B cell (primary cell): Measurements from ENCODE around the gene SELENBP1. TPM values are rescaled to one million over a fixed set of nuclear protein-coding genes. Genes with fewer than 3 reads are reported as not detected.
A peak's percentile ranks its signal among the peaks of the same experiment; 100 is the strongest.

Source experiments
- ATAC-seq: fragments of 200-7000 bp; cut with Tn5 transposase; one replicate; pipeline ENCODE4 v1.10.0; 2021; ENCODE audit warnings: low read depth, mild to moderate bottlenecking, moderate number of reproducible peaks, moderate library complexity
- CTCF ChIA-PET: fragments of 350-600 bp; sonication (Branson Sonifier 250); formaldehyde crosslinking; loops from one replicate; lab custom pipeline; 2021; ENCODE audit warnings: antibody characterized with exemption, inconsistent platforms; lab: Charles Lee
- POLR2A ChIA-PET: fragments of 350-600 bp; sonication (Branson Sonifier 250); formaldehyde crosslinking; loops from one replicate; lab custom pipeline; 2021; ENCODE audit warnings: antibody characterized with exemption; lab: Charles Lee
- DNase-seq: peaks from one replicate; pipeline ENCODE4 v3.0.0; 2013
- H2AFZ ChIP-seq: 2 replicates; pipeline ENCODE4 v1.6.1; 2012; ENCODE audit warnings: mild to moderate bottlenecking, low read depth, low read length; ENCODE audit not compliant: insufficient read depth, poor library complexity, severe bottlenecking
- H3K27ac ChIP-seq, 2 donors: 1 replicate in 1 of 2; 2 replicates in 1 of 2; pipeline ENCODE4 v1.5.1; 2012 to 2013; ENCODE audit warnings: low read length in 2 of 2, mild to moderate bottlenecking in 2 of 2, moderate library complexity in 1 of 2
- H3K27me3 ChIP-seq, 4 experiments: fragments of 200-600 bp in 1 of 4; sonication (generic) in 1 of 4; replicated peaks in 1 of 4; 1 replicate in 2 of 4; 2 replicates in 2 of 4; pipeline versions ENCODE4 v1.6.1 to v1.7.0; 2013 to 2016; ENCODE audit warnings: low read length in 3 of 4, mild to moderate bottlenecking in 2 of 4, mixed read lengths in 1 of 4, moderate library complexity in 1 of 4; ENCODE audit not compliant: insufficient read depth in 4 of 4, control insufficient read depth in 3 of 4; ENCODE audit errors: control extremely low read depth in 1 of 4
- H3K36me3 ChIP-seq, 2 experiments: replicated peaks in 1 of 2; 1 replicate in 1 of 2; 2 replicates in 1 of 2; pipeline versions ENCODE4 v1.6.1 to v1.7.1; 2013; ENCODE audit warnings: low read length in 1 of 2; ENCODE audit not compliant: insufficient read depth in 2 of 2, control insufficient read depth in 1 of 2; ENCODE audit errors: control extremely low read depth in 1 of 2, extremely low read depth in 1 of 2
- H3K4me1 ChIP-seq, 2 donors: fragments of 200-600 bp in 1 of 2; sonication (generic) in 1 of 2; 1 replicate in 1 of 2; 2 replicates in 1 of 2; pipeline versions ENCODE4 v1.5.1 to v1.6.1; 2013 to 2017; ENCODE audit warnings: low read length in 2 of 2; ENCODE audit not compliant: control insufficient read depth in 2 of 2, insufficient read depth in 2 of 2
- H3K4me2 ChIP-seq: replicated peaks from 2 replicates; pipeline ENCODE3; 2012; ENCODE audit warnings: mild to moderate bottlenecking, low read depth, low read length; ENCODE audit not compliant: poor library complexity, severe bottlenecking
- H3K4me3 ChIP-seq, 5 experiments: fragments of 200-600 bp in 1 of 5; sonication (generic) in 1 of 5; 1 replicate in 3 of 5; 2 replicates in 2 of 5; pipeline versions ENCODE4 v1.5.1 to v1.7.0; 2011 to 2016; ENCODE audit warnings: low read length in 4 of 5, mild to moderate bottlenecking in 4 of 5, low read depth in 2 of 5, control low read depth in 1 of 5, moderate library complexity in 1 of 5; ENCODE audit not compliant: insufficient read depth in 1 of 5; ENCODE audit errors: control extremely low read depth in 1 of 5, extremely low read depth in 1 of 5
- H3K79me2 ChIP-seq: fragments of 200-600 bp; sonication (generic); one replicate; pipeline ENCODE4 v1.6.0; 2016; ENCODE audit warnings: low read length; ENCODE audit not compliant: control insufficient read depth, insufficient read depth
- H3K9ac ChIP-seq: fragments of 200-600 bp; sonication (generic); 2 replicates; pipeline ENCODE4 v1.6.1; 2017; ENCODE audit warnings: mild to moderate bottlenecking, low read length, moderate library complexity
- H3K9me3 ChIP-seq, 3 donors: one replicate each; pipeline versions ENCODE4 v1.6.1 to v1.7.1; 2013; ENCODE audit warnings: low read length in 2 of 3; ENCODE audit not compliant: control insufficient read depth in 2 of 3, insufficient read depth in 1 of 3; ENCODE audit errors: control extremely low read depth in 1 of 3
- H4K20me1 ChIP-seq: 2 replicates; pipeline ENCODE4 v1.6.0; 2012; ENCODE audit warnings: mild to moderate bottlenecking, low read length; ENCODE audit not compliant: insufficient read depth, control insufficient read depth, poor library complexity, severe bottlenecking
- H3K27ac Mint-ChIP-seq: one replicate; pipeline ENCODE4 v1.8.0; 2021; ENCODE audit warnings: mixed read lengths
- H3K27me3 Mint-ChIP-seq: one replicate; pipeline ENCODE4 v1.8.0; 2021; ENCODE audit warnings: mixed read lengths
- H3K4me1 Mint-ChIP-seq: one replicate; pipeline ENCODE4 v1.8.0; 2021; ENCODE audit warnings: mixed read lengths
- H3K4me3 Mint-ChIP-seq: one replicate; pipeline ENCODE4 v1.8.0; 2021; ENCODE audit warnings: mixed read lengths
- H3K9me3 Mint-ChIP-seq: one replicate; pipeline ENCODE4 v1.8.0; 2022; ENCODE audit warnings: mixed read lengths; ENCODE audit not compliant: insufficient read depth
- CTCF ChIP-seq: fragments of 200-600 bp; IDR thresholded peaks from one replicate; pipeline ENCODE4 v1.8.0; 2022; ENCODE audit warnings: antibody characterized with exemption, mild to moderate bottlenecking
- EZH2 ChIP-seq: IDR thresholded peaks from 2 replicates; pipeline ENCODE4 v1.6.1; 2012; ENCODE audit warnings: borderline replicate concordance, low read depth, mild to moderate bottlenecking, moderate library complexity, low read length; ENCODE audit not compliant: insufficient read depth, poor library complexity, severe bottlenecking
- WGBS: methylation state at CpG from one replicate; pipeline ENCODE4 v1.1.5; 2013; ENCODE audit warnings: missing lambda C conversion rate; ENCODE audit not compliant: insufficient coverage; 5-methylcytosine and 5-hydroxymethylcytosine counted together
- intact Hi-C: fragments of 100-400 bp; cut with micrococcal nuclease; formaldehyde crosslinking; loops from one replicate; pipeline ENCODE4 v1.10.0; 2022
- polyA plus RNA-seq: library from polyadenylated mRNA; depleted of rRNA; stranded (reverse); fragments of >200 nt; gene quantifications from 2 replicates; pipeline ENCODE4 v1.2.3, GENCODE V29; 2012
- total RNA-seq, 2 donors: library from RNA; stranded (reverse); fragments of 120-200 nt in 1 of 2; gene quantifications; 1 replicate in 1 of 2; 2 replicates in 1 of 2; pipeline versions ENCODE4 v1.2.3 to v1.2.4, GENCODE V29; 2013 to 2022

The SELENBP1 gene
- total and polyA plus RNA-seq, 2 donors (not counting 1 experiment from before 2014, with no cell fraction given) = 0.37 TPM; not detected in 1

- ChIA-PET POLR2A (interaction anchor here (0.6 to 1.8 kb wide), 5 partner anchors 17 to 65 kb away, joined by 4 to 11 read pairs (median 5); partner anchors contain the start of genes PI4KB, PSMB4 and ZNF687), CTCF (interaction anchor here (1.2 kb wide), 2 partner anchors 10 to 45 kb away, joined by 3 to 4 read pairs; no protein-coding TSS in a partner anchor)
- H3K27me3 ChIP-seq = no peaks in the 10 kb centered on the region
- peak overlapping the region; percentile 55 for H2AFZ ChIP-seq
- H3K27ac ChIP-seq = peak overlapping the region; percentile 98 to 99
- peak overlapping the region; percentile 81 to 95 (median 82) for H3K4me3 ChIP-seq
- 52% methylated on average over 5 of the region's 7 CpGs for WGBS
- Mint-ChIP-seq H3K4me1 (peaks cover 51% of the 10 kb centered on the region), H3K27ac (peak overlapping the region; percentile 97), H3K27me3 (no peaks in the 10 kb centered on the region), H3K4me3 (peak overlapping the region; percentile 92), H3K9me3 (no peaks in the 10 kb centered on the region)
- no peak for TF ChIP-seq EZH2
- H3K9ac ChIP-seq = peak overlapping the region; percentile 95
- peaks cover 0 to 10% (median 4%) of the 10 kb centered on the region in 3 donors for H3K9me3 ChIP-seq
- ATAC-seq (no peak), DNase-seq (peak; percentile 38)
- peaks cover 3 to 44% of the 10 kb centered on the region in 2 experiments for H3K36me3 ChIP-seq
- H3K79me2 ChIP-seq = peaks cover 45% of the 10 kb centered on the region
- peaks cover 34 to 44% of the 10 kb centered on the region in 2 donors for H3K4me1 ChIP-seq
- peak overlapping the region; percentile 81 for H3K4me2 ChIP-seq
- intact Hi-C loops = loop anchor here (2.0 to 10.0 kb wide), 4 partner anchors 147 to 266 kb away; partner anchors contain the start of genes LYSMD1, PIP5K1A, SCNM1 and SNX27
- H4K20me1 ChIP-seq = no peaks in the 10 kb centered on the region
These were observed 26.3 kb downstream of the SELENBP1 start for GRCh38 chr1:151346082-151346768.

GRCh38 chr1:151344291-151344690, 28.2 kb downstream of the SELENBP1 start:
- Mint-ChIP-seq H3K4me1 (peaks cover 60% of the 10 kb centered on the region), H3K27ac (peak overlapping the region; percentile 83), H3K4me3 (peak overlapping the region; percentile 31), H3K27me3 (no peaks in the 10 kb centered on the region), H3K9me3 (no peaks in the 10 kb centered on the region)
- no peaks in the 10 kb centered on the region for H3K27me3 ChIP-seq
- no peak for DNase-seq
- 87% methylated on average over 3 of the region's 6 CpGs for WGBS
- POLR2A ChIA-PET = interaction anchor here (0.5 to 1.6 kb wide), 3 partner anchors 18 to 49 kb away, joined by 3 to 6 read pairs (median 5); partner anchors contain the start of gene PI4KB
- no peaks in the 10 kb centered on the region for H4K20me1 ChIP-seq
- no peak for ATAC-seq
- intact Hi-C loops = loop anchor here (10.0 kb wide), 1 partner anchor 179 kb away; the partner anchor contains the start of genes LYSMD1 and SCNM1
- no peak for TF ChIP-seq CTCF
- no peak for TF ChIP-seq EZH2
- H3K9ac ChIP-seq = no peak overlapping the region
- no peak overlapping the region for H3K4me2 ChIP-seq
- H3K4me3 ChIP-seq = no peak overlapping the region
- H3K4me1 ChIP-seq = peaks cover 37 to 44% of the 10 kb centered on the region in 2 donors
- no peak overlapping the region for H2AFZ ChIP-seq
- peaks cover 3 to 44% of the 10 kb centered on the region in 2 experiments for H3K36me3 ChIP-seq
- H3K27ac ChIP-seq = peak overlapping the region; percentile 14 to 99
- peaks cover 42% of the 10 kb centered on the region for H3K79me2 ChIP-seq
- H3K9me3 ChIP-seq = no peaks in the 10 kb centered on the region
- CTCF ChIA-PET = interaction anchor here (1.2 to 9.8 kb wide), 3 partner anchors 15 to 245 kb away, joined by 3 to 239 read pairs (median 148); partner anchors contain the start of gene PI4KB
